Fibroblast of lung (primary cell): ENCODE results near the gene PABPN1L.

ENCODE experiments used
- CTCF ChIP-seq, 2 donors: IDR thresholded peaks in 1 of 2; conservative IDR thresholded peaks in 1 of 2; 1 replicate in 1 of 2; 2 replicates in 1 of 2; pipeline ENCODE4 v1.5.1; 2011 to 2012; ENCODE audit warnings: low read length in 2 of 2, control low read depth in 1 of 2, inconsistent platforms in 1 of 2, low read depth in 1 of 2, mild to moderate bottlenecking in 1 of 2
- EZH2 ChIP-seq: IDR thresholded peaks from 2 replicates; pipeline ENCODE4 v1.5.1; 2012; ENCODE audit warnings: low read length, control low read depth, mild to moderate bottlenecking; ENCODE audit errors: missing control alignments

GRCh38 chr16:88840600-88841215 is 25.8 kb downstream of the PABPN1L start:
- TF ChIP-seq CTCF (conservative IDR thresholded peaks at IDR 0.05 in 1 of 2, IDR thresholded peaks at IDR 0.05 in 1 of 2; ENCODE audit: low read depth in 1 of 2, low read length in 2 of 2) = no peak
- no peak for TF ChIP-seq EZH2
